ENCODE measurements around the gene FOXO3. TPM values are rescaled to one million over a fixed set of nuclear protein-coding genes. Genes with fewer than 3 reads are reported as not detected.

FOXO3 gene
- total and polyA plus RNA-seq, 2 of the 13 experiments (the other 11 are each of a cell fraction or from before 2014, with no cell fraction given), result 16.0 to 22.5 TPM

GRCh38 chr6:108584323-108584722 lies 23.6 kb downstream of the FOXO3 start:
- no peak overlapping the region for H3K4me2 ChIP-seq (ENCODE audit: low read depth, low read length)

GRCh38 chr6:108585359-108585758 lies 24.6 kb downstream of the FOXO3 start:
- ATAC-seq, result no peak
- FAIRE-seq, result no peak
- H3K4me2 ChIP-seq (ENCODE audit: low read depth, low read length), result no peak overlapping the region
- no peak overlapping the region for H3K9ac ChIP-seq (ENCODE audit: insufficient read depth, low read depth, low read length)
- ChIA-PET POLR2A (no interaction called here), CTCF (ENCODE audit: low intra/inter-chr PET ratio, low total read pairs) (no interaction called here)
- H2AFZ ChIP-seq (ENCODE audit: low read length), result no peak overlapping the region
- H3K27me3 ChIP-seq (ENCODE audit: control insufficient read depth in 1 of 2, insufficient read depth in 2 of 2, low read length in 2 of 2), result no peaks in the 10 kb centered on the region
- H3K4me1 ChIP-seq (ENCODE audit: insufficient read depth, low read length), result peaks cover 73% of the 10 kb centered on the region
- DNase-seq (ENCODE audit: low spot score), result no peak
- 100% methylated on average over 2 of the region's 2 CpGs for WGBS (ENCODE audit: low lambda C conversion rate)
- in situ Hi-C loops (cut with HindIII; ENCODE audit: extremely low pct_ligation_motif_present, low pct_unique_long_range_greater_than_20kb) (no loop called here), intact Hi-C loops (cut with micrococcal nuclease; ENCODE audit: unreplicated experiment) (no loop called here)
- peaks cover 82% of the 10 kb centered on the region for H4K20me1 ChIP-seq (ENCODE audit: insufficient read depth, low read length)
- TF ChIP-seq DMAP1 (CRISPR knock-in tag; IDR thresholded peaks at IDR 0.05) (no peak), NFKB2 (CRISPR knock-in tag; IDR thresholded peaks at IDR 0.05; ENCODE audit: borderline replicate concordance) (no peak), NR2F1 (CRISPR knock-in tag; IDR thresholded peaks at IDR 0.05) (no peak), ADNP (CRISPR knock-in tag; IDR thresholded peaks at IDR 0.05) (no peak), PRMT3 (CRISPR knock-in tag; IDR thresholded peaks at IDR 0.05; ENCODE audit: borderline replicate concordance, low read depth) (no peak), NFYB (CRISPR knock-in tag; IDR thresholded peaks at IDR 0.05) (no peak), MZF1 (CRISPR knock-in tag; IDR thresholded peaks at IDR 0.05; ENCODE audit: borderline replicate concordance) (no peak), ZNF816 (CRISPR knock-in tag; IDR thresholded peaks at IDR 0.05; ENCODE audit: borderline replicate concordance) (no peak), CREB1 (IDR thresholded peaks at IDR 0.05) (no peak), CREB1 (CRISPR knock-in tag; IDR thresholded peaks at IDR 0.05) (no peak), MED13 (CRISPR knock-in tag; IDR thresholded peaks at IDR 0.05) (no peak), TFAP4 (IDR thresholded peaks at IDR 0.05; ENCODE audit: borderline replicate concordance, low read depth) (no peak), HNF4G (IDR thresholded peaks at IDR 0.05; ENCODE audit: borderline replicate concordance, low read depth, low read length) (no peak), HNF4G (CRISPR knock-in tag; IDR thresholded peaks at IDR 0.05; ENCODE audit: borderline replicate concordance, low read depth) (no peak)
- TF ChIP-seq, protein P1, sequence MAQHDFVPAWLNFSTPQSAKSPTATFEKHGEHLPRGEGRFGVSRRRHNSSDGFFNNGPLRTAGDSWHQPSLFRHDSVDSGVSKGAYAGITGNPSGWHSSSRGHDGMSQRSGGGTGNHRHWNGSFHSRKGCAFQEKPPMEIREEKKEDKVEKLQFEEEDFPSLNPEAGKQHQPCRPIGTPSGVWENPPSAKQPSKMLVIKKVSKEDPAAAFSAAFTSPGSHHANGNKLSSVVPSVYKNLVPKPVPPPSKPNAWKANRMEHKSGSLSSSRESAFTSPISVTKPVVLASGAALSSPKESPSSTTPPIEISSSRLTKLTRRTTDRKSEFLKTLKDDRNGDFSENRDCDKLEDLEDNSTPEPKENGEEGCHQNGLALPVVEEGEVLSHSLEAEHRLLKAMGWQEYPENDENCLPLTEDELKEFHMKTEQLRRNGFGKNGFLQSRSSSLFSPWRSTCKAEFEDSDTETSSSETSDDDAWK (CRISPR knock-in tag; IDR thresholded peaks at IDR 0.05), result no peak
- TF ChIP-seq, protein P2, sequence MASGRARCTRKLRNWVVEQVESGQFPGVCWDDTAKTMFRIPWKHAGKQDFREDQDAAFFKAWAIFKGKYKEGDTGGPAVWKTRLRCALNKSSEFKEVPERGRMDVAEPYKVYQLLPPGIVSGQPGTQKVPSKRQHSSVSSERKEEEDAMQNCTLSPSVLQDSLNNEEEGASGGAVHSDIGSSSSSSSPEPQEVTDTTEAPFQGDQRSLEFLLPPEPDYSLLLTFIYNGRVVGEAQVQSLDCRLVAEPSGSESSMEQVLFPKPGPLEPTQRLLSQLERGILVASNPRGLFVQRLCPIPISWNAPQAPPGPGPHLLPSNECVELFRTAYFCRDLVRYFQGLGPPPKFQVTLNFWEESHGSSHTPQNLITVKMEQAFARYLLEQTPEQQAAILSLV (CRISPR knock-in tag; IDR thresholded peaks at IDR 0.05; ENCODE audit: borderline replicate concordance), result no peak
- no peak overlapping the region for H3K27ac ChIP-seq (ENCODE audit: extremely low read length, insufficient read depth, low read length)
- no TSS peak for BruUV-seq (replicated peaks)
- peaks cover 0 to 19% of the 10 kb centered on the region in 2 experiments; a peak in 4 of 5 replicates for H3K36me3 ChIP-seq (replicated peaks in 1 of 2; ENCODE audit: control insufficient read depth in 1 of 2, insufficient read depth in 2 of 2, low read length in 2 of 2)
- no peak overlapping the region for H3K4me3 ChIP-seq (replicated peaks in 1 of 3; ENCODE audit: insufficient read depth in 1 of 3, low read depth in 2 of 3, low read length in 3 of 3)
- peaks cover 91% of the 10 kb centered on the region for H3K79me2 ChIP-seq (ENCODE audit: insufficient read depth, low read length)
- no peaks in the 10 kb centered on the region for H3K9me3 ChIP-seq (ENCODE audit: low read length)

More at GRCh38 chr6:108584323-108584722, 23.6 kb downstream of the FOXO3 start:
- TF ChIP-seq ZFX (CRISPR knock-in tag; IDR thresholded peaks at IDR 0.05; ENCODE audit: low read depth), result no peak
- Histone ChIP-seq H3K4me3 (replicated peaks in 1 of 3; ENCODE audit: insufficient read depth in 1 of 3, low read depth in 2 of 3, low read length in 3 of 3) (no peak overlapping the region), H3K27me3 (ENCODE audit: control insufficient read depth in 1 of 2, insufficient read depth in 2 of 2, low read length in 2 of 2) (no peaks in the 10 kb centered on the region), H3K79me2 (ENCODE audit: insufficient read depth, low read length) (peaks cover 90% of the 10 kb centered on the region), H2AFZ (ENCODE audit: low read length) (no peak overlapping the region), H4K20me1 (ENCODE audit: insufficient read depth, low read length) (peaks cover 83% of the 10 kb centered on the region), H3K4me1 (ENCODE audit: insufficient read depth, low read length) (peaks cover 77% of the 10 kb centered on the region), H3K36me3 (replicated peaks in 1 of 2; ENCODE audit: control insufficient read depth in 1 of 2, insufficient read depth in 2 of 2, low read length in 2 of 2) (peaks cover 1 to 21% of the 10 kb centered on the region in 2 experiments; a peak in 3 of 5 replicates), H3K9me3 (ENCODE audit: low read length) (no peaks in the 10 kb centered on the region), H3K9ac (ENCODE audit: insufficient read depth, low read depth, low read length) (no peak overlapping the region), H3K27ac (ENCODE audit: extremely low read length, insufficient read depth, low read length) (no peak overlapping the region)
- DNase-seq (ENCODE audit: low spot score) (no peak), ATAC-seq (no peak), FAIRE-seq (no peak)
- WGBS (ENCODE audit: low lambda C conversion rate), result 98% methylated on average over 5 of the region's 5 CpGs
- intact Hi-C loops (cut with micrococcal nuclease; ENCODE audit: unreplicated experiment) (no loop called here), in situ Hi-C loops (cut with HindIII; ENCODE audit: extremely low pct_ligation_motif_present, low pct_unique_long_range_greater_than_20kb) (no loop called here)
- POLR2A ChIA-PET, result no interaction called here
- CTCF ChIA-PET (ENCODE audit: low intra/inter-chr PET ratio, low total read pairs), result no interaction called here
- BruUV-seq (replicated peaks), result no TSS peak
